Lower lobe of right lung (tissue), 2 donors: ENCODE results near the gene IRAG1. TPM values are rescaled to one million over a fixed set of nuclear protein-coding genes. Genes with fewer than 3 reads are reported as not detected.

ENCODE experiments used
- ATAC-seq, 2 donors: fragments of 200-7000 bp; cut with Tn5 transposase; one replicate each; pipeline ENCODE4 v1.9.1; 2020 to 2022; ENCODE audit warnings: mild to moderate bottlenecking in 2 of 2, moderate library complexity in 2 of 2
- DNase-seq: peaks from one replicate; pipeline ENCODE4 v3.0.0-alpha.2; 2020
- H3K27ac ChIP-seq: fragments of 200-600 bp; one replicate; pipeline ENCODE4 v1.8.0; 2022
- H3K27me3 ChIP-seq: fragments of 200-600 bp; one replicate; pipeline ENCODE4 v1.8.0; 2022; ENCODE audit warnings: low read depth
- H3K36me3 ChIP-seq: fragments of 200-600 bp; one replicate; pipeline ENCODE4 v1.8.0; 2022; ENCODE audit warnings: mild to moderate bottlenecking
- H3K4me1 ChIP-seq: fragments of 200-600 bp; one replicate; pipeline ENCODE4 v1.8.0; 2022
- H3K4me3 ChIP-seq: fragments of 200-600 bp; one replicate; pipeline ENCODE4 v1.8.0; 2022; ENCODE audit warnings: mild to moderate bottlenecking
- H3K9me3 ChIP-seq: fragments of 200-600 bp; one replicate; pipeline ENCODE4 v1.8.0; 2022
- CTCF ChIP-seq: fragments of 200-600 bp; IDR thresholded peaks from one replicate; pipeline ENCODE4 v1.8.0; 2022; ENCODE audit warnings: antibody characterized with exemption, mild to moderate bottlenecking
- intact Hi-C: fragments of 100-400 bp; cut with DNase I; formaldehyde crosslinking; loops from one replicate; pipeline ENCODE4 v1.11.0; 2022
- total RNA-seq: library from RNA; stranded (reverse); fragmentation: NEBNext Ultra II Directional; extraction: Animal tissue kit (Norgen Biotek cat#: 25700); gene quantifications from one replicate; pipeline ENCODE4 v1.2.1, GENCODE V29; 2021
- donor health status: DM: no; HTN: yes; CAD: no; lungs with severe emphysema.

IRAG1 gene
- total RNA-seq, 1 donor from 2014 or later: 12.9 TPM

- H3K27ac ChIP-seq: no peak overlapping the region
- ATAC-seq: peak; percentile 41 to 46
- no peak for TF ChIP-seq CTCF
- H3K36me3 ChIP-seq: no peaks in the 10 kb centered on the region
- H3K27me3 ChIP-seq: no peaks in the 10 kb centered on the region
- DNase-seq: no peak
- intact Hi-C loops: no loop called here
- peaks cover 44% of the 10 kb centered on the region for H3K4me1 ChIP-seq
- no peak overlapping the region for H3K4me3 ChIP-seq
- H3K9me3 ChIP-seq: no peaks in the 10 kb centered on the region
These were observed 46.7 kb downstream of the IRAG1 start for GRCh38 chr11:10646681-10647355.

- DNase-seq (no peak), ATAC-seq (no peak)
- intact Hi-C loops: no loop called here
- H3K36me3 ChIP-seq: no peaks in the 10 kb centered on the region
- H3K4me3 ChIP-seq: no peak overlapping the region
- no peak overlapping the region for H3K27ac ChIP-seq
- H3K9me3 ChIP-seq: no peaks in the 10 kb centered on the region
- TF ChIP-seq CTCF: no peak
- peaks cover 42% of the 10 kb centered on the region for H3K4me1 ChIP-seq
- no peaks in the 10 kb centered on the region for H3K27me3 ChIP-seq
These were observed 47.5 kb downstream of the IRAG1 start for GRCh38 chr11:10646005-10646404.

- no peak for TF ChIP-seq CTCF
- DNase-seq: no peak
- Histone ChIP-seq H3K4me3 (no peak overlapping the region), H3K27ac (no peak overlapping the region), H3K9me3 (no peaks in the 10 kb centered on the region), H3K36me3 (no peaks in the 10 kb centered on the region), H3K27me3 (no peaks in the 10 kb centered on the region), H3K4me1 (peaks cover 46% of the 10 kb centered on the region)
- no peak for ATAC-seq
- intact Hi-C loops: no loop called here
These were observed 48.3 kb downstream of the IRAG1 start for GRCh38 chr11:10645212-10645795.

Other genes starting within 250 kb of the IRAG1 start
- 9.8 TPM for gene AMPD3, start 238.5 kb downstream of the IRAG1 start, total RNA-seq
- gene RNF141, start 152.6 kb downstream of the IRAG1 start, total RNA-seq: 55.2 TPM
- gene LYVE1, start 125.1 kb downstream of the IRAG1 start, total RNA-seq: 95.2 TPM
- gene CTR9, start 57.5 kb upstream of the IRAG1 start, total RNA-seq: 30.2 TPM
- gene EIF4G2, start 115.2 kb upstream of the IRAG1 start, total RNA-seq: 778 TPM
- gene ZBED5, start 164.3 kb upstream of the IRAG1 start, total RNA-seq: 45.5 TPM